ENCODE results near the gene SLC35F2. TPM values are rescaled to one million over a fixed set of nuclear protein-coding genes. Genes with fewer than 3 reads are reported as not detected.
A peak's percentile ranks its signal among the peaks of the same experiment; 100 is the strongest.
"Not testable (repeated sequence)": the region's sequence is repeated elsewhere in the genome, so short reads cannot be mapped to it uniquely, and the experiment has no call there.

SLC35F2 gene
- total RNA-seq, 2 donors from 2014 or later, result 18.8 to 23.6 TPM

DNA sequence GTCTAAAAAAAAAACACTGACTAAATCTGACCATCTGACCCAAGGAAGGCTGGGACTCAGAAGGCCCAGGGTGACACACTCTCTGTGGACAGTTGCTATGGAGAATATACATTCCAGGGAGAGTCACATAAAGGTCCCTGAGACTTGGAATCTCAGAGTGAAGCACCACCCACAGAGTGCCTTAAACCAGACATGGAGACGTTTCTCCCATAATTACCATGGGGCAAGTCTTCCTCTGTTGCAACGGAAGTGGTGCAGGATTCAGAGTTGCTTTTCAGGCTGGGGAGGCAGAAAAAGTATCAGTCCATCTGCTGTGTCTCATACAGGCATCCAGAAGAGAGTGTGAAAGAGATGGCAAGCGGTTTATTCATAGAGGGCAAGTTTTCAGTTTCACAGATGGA lies 88.0 kb downstream of the SLC35F2 start:
- no peak for DNase-seq
- H3K9ac ChIP-seq (ENCODE audit: extremely low read depth, low read length, poor library complexity, severe bottlenecking), result no peak overlapping the region

DNA sequence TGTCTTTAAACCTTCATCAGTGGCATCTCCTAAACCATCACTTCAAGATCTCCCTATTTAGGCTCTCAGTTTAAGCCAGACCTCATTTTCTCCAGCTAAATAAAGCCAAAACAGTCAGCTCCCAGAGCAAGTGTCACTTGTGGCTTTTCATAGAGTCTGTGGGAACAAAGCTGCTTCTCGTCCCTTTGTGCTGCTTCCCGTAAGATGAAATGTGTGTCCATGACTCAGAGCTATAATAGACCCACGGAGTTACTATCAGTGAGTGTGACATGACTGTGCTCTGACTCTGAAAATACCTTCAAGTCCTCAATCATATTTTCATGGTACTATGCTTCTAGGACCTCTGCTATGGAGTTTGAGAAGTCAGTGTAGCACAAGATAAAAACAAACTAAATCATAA lies 89.4 kb downstream of the SLC35F2 start:
- Histone ChIP-seq H3K4me1 (ENCODE audit: control insufficient read depth, insufficient read depth, low read length) (no peaks in the 10 kb centered on the region), H3K9ac (ENCODE audit: extremely low read depth, low read length, poor library complexity, severe bottlenecking) (no peak overlapping the region), H3K27me3 (ENCODE audit: control insufficient read depth, insufficient read depth, low read length, poor library complexity, severe bottlenecking) (no peaks in the 10 kb centered on the region), H3K36me3 (ENCODE audit: control insufficient read depth, insufficient read depth, low read length) (no peaks in the 10 kb centered on the region), H3K27ac (ENCODE audit: low read depth, low read length) (no peak overlapping the region), H3K4me3 (ENCODE audit: low read length) (no peak overlapping the region), H3K9me3 (ENCODE audit: control insufficient read depth, low read length) (no peaks in the 10 kb centered on the region)
- H3K9me3 Mint-ChIP-seq, result peaks cover 3% of the 10 kb centered on the region
- no peaks in the 10 kb centered on the region for H3K36me3 Mint-ChIP-seq (ENCODE audit: low read depth)
- peaks cover 10% of the 10 kb centered on the region for H3K4me1 Mint-ChIP-seq
- no peak overlapping the region for H3K27ac Mint-ChIP-seq
- no peaks in the 10 kb centered on the region for H3K27me3 Mint-ChIP-seq (ENCODE audit: insufficient read depth)
- no peak for TF ChIP-seq CTCF (conservative IDR thresholded peaks at IDR 0.05)
- WGBS, 2 experiments (ENCODE audit: insufficient coverage in 1 of 2, insufficient read length in 1 of 2), result 78 to 88% methylated on average over 2 to 3 of the region's 3 CpGs
- H3K4me3 Mint-ChIP-seq, result no peak overlapping the region
- no peak for DNase-seq

More for the DNA sequence above, 88.0 kb downstream of the SLC35F2 start:
- H3K9me3 ChIP-seq (ENCODE audit: control insufficient read depth, low read length), result no peaks in the 10 kb centered on the region
- no peaks in the 10 kb centered on the region for H3K36me3 Mint-ChIP-seq (ENCODE audit: low read depth)
- no peaks in the 10 kb centered on the region for H3K27me3 Mint-ChIP-seq (ENCODE audit: insufficient read depth)
- no peaks in the 10 kb centered on the region for H3K4me1 Mint-ChIP-seq
- H3K27me3 ChIP-seq (ENCODE audit: control insufficient read depth, insufficient read depth, low read length, poor library complexity, severe bottlenecking), result no peaks in the 10 kb centered on the region
- no peaks in the 10 kb centered on the region for H3K9me3 Mint-ChIP-seq
- H3K36me3 ChIP-seq (ENCODE audit: control insufficient read depth, insufficient read depth, low read length), result no peaks in the 10 kb centered on the region
- 82 to 93% methylated on average over 2 to 3 of the region's 3 CpGs for WGBS, 2 experiments (ENCODE audit: insufficient coverage in 1 of 2, insufficient read length in 1 of 2)
- H3K4me3 Mint-ChIP-seq, result no peak overlapping the region
- no peak for TF ChIP-seq CTCF (conservative IDR thresholded peaks at IDR 0.05)
- H3K4me3 ChIP-seq (ENCODE audit: low read length), result no peak overlapping the region
- H3K27ac Mint-ChIP-seq, result no peak overlapping the region
- no peaks in the 10 kb centered on the region for H3K4me1 ChIP-seq (ENCODE audit: control insufficient read depth, insufficient read depth, low read length)
- H3K27ac ChIP-seq (ENCODE audit: low read depth, low read length), result no peak overlapping the region

GRCh38 chr11:107758719-107759355 lies 99.8 kb downstream of the SLC35F2 start:
- H3K36me3 ChIP-seq (ENCODE audit: control insufficient read depth, insufficient read depth, low read length); H3K4me1 ChIP-seq (ENCODE audit: control insufficient read depth, insufficient read depth, low read length); H3K27ac ChIP-seq (ENCODE audit: low read depth, low read length); H3K27me3 ChIP-seq (ENCODE audit: control insufficient read depth, insufficient read depth, low read length, poor library complexity, severe bottlenecking); H3K9ac ChIP-seq (ENCODE audit: extremely low read depth, low read length, poor library complexity, severe bottlenecking); H3K4me3 ChIP-seq (ENCODE audit: low read length); DNase-seq; H3K4me1 Mint-ChIP-seq; H3K4me3 Mint-ChIP-seq; H3K27me3 Mint-ChIP-seq (ENCODE audit: insufficient read depth); H3K9me3 ChIP-seq (ENCODE audit: control insufficient read depth, low read length); H3K36me3 Mint-ChIP-seq (ENCODE audit: low read depth): not testable (repeated sequence)
- WGBS, 2 experiments (ENCODE audit: insufficient coverage in 1 of 2, insufficient read length in 1 of 2), result 86 to 91% methylated on average over 5 to 7 of the region's 7 CpGs
- peak overlapping the region; percentile 53 for H3K27ac Mint-ChIP-seq
- peaks cover 13% of the 10 kb centered on the region for H3K9me3 Mint-ChIP-seq

DNA sequence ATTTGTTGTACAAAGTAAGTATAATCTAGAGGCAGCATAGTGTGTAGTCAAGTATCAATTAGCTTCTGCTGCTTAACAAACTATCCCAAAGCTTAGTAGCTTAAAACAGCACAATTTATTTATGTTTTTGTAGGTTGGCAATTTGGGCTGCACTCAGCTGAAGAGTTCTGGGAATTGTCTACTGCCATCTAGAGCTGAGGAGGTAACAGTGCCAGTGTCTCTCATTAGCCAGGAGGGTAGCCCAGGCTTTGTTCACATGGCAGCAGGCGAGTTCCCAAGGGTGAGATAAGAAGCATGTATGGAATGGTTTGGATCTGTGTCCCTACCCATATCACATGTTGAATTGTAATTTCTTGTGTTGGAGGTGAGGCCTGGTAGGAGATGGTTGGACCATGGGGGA lies 100.9 kb downstream of the SLC35F2 start:
- WGBS, 2 experiments (ENCODE audit: insufficient coverage in 1 of 2, insufficient read length in 1 of 2), result 100% methylated on average over 1 of the region's 1 CpG; no CpG with 5 or more reads in 1 of the 2 experiments
- no peaks in the 10 kb centered on the region for H3K36me3 Mint-ChIP-seq (ENCODE audit: low read depth)
- peak; percentile 53 for DNase-seq

More for the DNA sequence above, 100.9 kb downstream of the SLC35F2 start:
- no peaks in the 10 kb centered on the region for H3K27me3 ChIP-seq (ENCODE audit: control insufficient read depth, insufficient read depth, low read length, poor library complexity, severe bottlenecking)
- peaks cover 3% of the 10 kb centered on the region for H3K27me3 Mint-ChIP-seq (ENCODE audit: insufficient read depth)
- peak; percentile 49 for TF ChIP-seq CTCF (conservative IDR thresholded peaks at IDR 0.05)
- H3K4me3 Mint-ChIP-seq, result no peak overlapping the region
- no peak overlapping the region for H3K27ac Mint-ChIP-seq
- no peak overlapping the region for H3K4me3 ChIP-seq (ENCODE audit: low read length)
- H3K4me1 Mint-ChIP-seq, result peaks cover 3% of the 10 kb centered on the region
- peaks cover 12% of the 10 kb centered on the region for H3K9me3 Mint-ChIP-seq
- H3K4me1 ChIP-seq (ENCODE audit: control insufficient read depth, insufficient read depth, low read length), result peaks cover 3% of the 10 kb centered on the region
- H3K27ac ChIP-seq (ENCODE audit: low read depth, low read length), result no peak overlapping the region
- H3K9ac ChIP-seq (ENCODE audit: extremely low read depth, low read length, poor library complexity, severe bottlenecking), result no peak overlapping the region
- H3K36me3 ChIP-seq (ENCODE audit: control insufficient read depth, insufficient read depth, low read length), result no peaks in the 10 kb centered on the region
- peaks cover 8% of the 10 kb centered on the region for H3K9me3 ChIP-seq (ENCODE audit: control insufficient read depth, low read length)

Measured in endodermal cell (in vitro differentiated cells).